RWPE1 (cell line): Measurements from ENCODE around the gene GPR61.

Experiments used
- CTCF ChIA-PET: fragments of 350-600 bp; sonication (Branson Sonifier 250); formaldehyde crosslinking; extraction: SDS; loops from one replicate; lab custom pipeline; 2021; lab: Yijun Ruan, JAX
- POLR2A ChIA-PET: fragments of 400-600 bp; formaldehyde crosslinking; extraction: SDS; loops from one replicate; lab custom pipeline; 2020; ENCODE audit warnings: antibody characterized with exemption; ENCODE audit not compliant: low non-redundant PET; lab: Yijun Ruan, JAX
- DNase-seq: peaks from one replicate; pipeline ENCODE4 v3.0.0; 2012; ENCODE audit warnings: low spot score
- H3K27ac ChIP-seq: fragments of 450-650 bp; 2 replicates; pipeline ENCODE4 v1.5.1; 2017
- CTCF ChIP-seq: fragments of 450-650 bp; conservative IDR thresholded peaks from 2 replicates; pipeline ENCODE4 v1.5.1; 2017; ENCODE audit warnings: low read depth, mild to moderate bottlenecking

The GPR61 gene

GRCh38 chr1:109543988-109544735, 4.5 kb downstream of the GPR61 start:
- no peak overlapping the region for H3K27ac ChIP-seq
- POLR2A ChIA-PET = no interaction called here
- no peak for DNase-seq
- CTCF ChIA-PET = interaction anchor here (0.6 to 3.6 kb wide), 3 partner anchors 12 to 230 kb away, joined by 3 to 33 read pairs (median 19); no protein-coding TSS in a partner anchor
- no peak for TF ChIP-seq CTCF

GRCh38 chr1:109546311-109547109, 6.8 kb downstream of the GPR61 start:
- POLR2A ChIA-PET = no interaction called here
- CTCF ChIA-PET = interaction anchor here (0.6 to 3.6 kb wide), 29 partner anchors 9 to 830 kb away, joined by 3 to 33 read pairs (median 3); partner anchors contain the start of gene CYB561D1
- no peak overlapping the region for H3K27ac ChIP-seq
- peak; percentile 94 for DNase-seq
- peak; percentile 83 for TF ChIP-seq CTCF

GRCh38 chr1:109547463-109548320, 8.0 kb downstream of the GPR61 start:
- ChIA-PET CTCF (interaction anchor here (0.6 to 3.6 kb wide), 10 partner anchors 15 to 1030 kb away, joined by 3 to 33 read pairs (median 4); partner anchors contain the start of gene AHCYL1), POLR2A (interaction anchor here (0.6 to 1.1 kb wide), 4 partner anchors 10 to 288 kb away, joined by 3 read pairs; no protein-coding TSS in a partner anchor)
- H3K27ac ChIP-seq = peak overlapping the region; percentile 84
- no peak for TF ChIP-seq CTCF
- no peak for DNase-seq

GRCh38 chr1:109548321-109549267, 8.9 kb downstream of the GPR61 start, which contains the start of gene GNAI3:
GNAI3 (plus strand) TSS chr1:109548615; CDS start chr1:109548721, 106 bp downstream.
- no peak for TF ChIP-seq CTCF
- CTCF ChIA-PET = interaction anchor here (0.5 to 2.3 kb wide), 9 partner anchors 16 to 436 kb away, joined by 3 to 14 read pairs (median 4); partner anchors contain the start of gene AHCYL1
- POLR2A ChIA-PET = interaction anchor here (0.6 to 1.1 kb wide), 6 partner anchors 10 to 289 kb away, joined by 3 to 4 read pairs (median 3); partner anchors contain the start of gene ATXN7L2
- H3K27ac ChIP-seq = peak within 1 kb of the TSS; percentile 84
- DNase-seq = peak; percentile 96

GRCh38 chr1:109556563-109556962, 16.9 kb downstream of the GPR61 start:
- ChIA-PET CTCF (interaction anchor here (0.7 kb wide), 1 partner anchor 98 kb away, joined by 3 read pairs; no protein-coding TSS in a partner anchor), POLR2A (no interaction called here)
- TF ChIP-seq CTCF = no peak

More at GRCh38 chr1:109556563-109556962, 16.9 kb downstream of the GPR61 start:
- H3K27ac ChIP-seq = no peak overlapping the region
- DNase-seq = no peak
